Keratinocyte (primary cell): ENCODE results near the gene C11orf24.

ENCODE experiments used
- CTCF ChIP-seq, 3 experiments: IDR thresholded peaks in 1 of 3; conservative IDR thresholded peaks in 1 of 3; optimal IDR thresholded peaks in 1 of 3; 2 replicates in 2 of 3; 3 replicates in 1 of 3; pipeline versions ENCODE3 to v1.5.1; 2011; ENCODE audit warnings: low read length in 3 of 3, mild to moderate bottlenecking in 3 of 3, moderate library complexity in 2 of 3, control low read depth in 1 of 3, inconsistent platforms in 1 of 3; ENCODE audit not compliant: insufficient read depth in 2 of 3; ENCODE audit errors: extremely low read depth in 1 of 3
- EZH2 ChIP-seq: IDR thresholded peaks from one replicate; pipeline ENCODE4 v1.6.1; 2012; ENCODE audit warnings: inconsistent platforms, mild to moderate bottlenecking, low read length, moderate library complexity

DNA sequence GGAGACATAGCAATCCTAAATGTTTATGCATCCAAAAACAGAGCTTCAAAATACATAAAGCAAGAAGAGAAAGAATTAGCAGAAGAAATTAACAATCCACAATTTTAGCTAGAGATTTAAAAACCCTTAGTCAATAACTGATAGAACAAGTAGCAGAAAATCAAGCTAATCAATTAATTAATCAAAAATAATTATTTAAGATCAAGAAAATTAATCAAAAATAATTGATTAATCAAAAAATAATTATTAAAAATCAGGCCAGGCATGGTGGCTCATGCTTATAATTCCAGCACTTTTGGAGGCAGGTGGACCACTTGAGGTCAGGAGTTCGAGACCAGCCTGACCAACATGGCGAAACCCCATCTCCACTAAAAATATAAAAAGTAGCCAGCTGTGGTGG lies 29.2 kb downstream of the C11orf24 start:
- TF ChIP-seq CTCF (optimal IDR thresholded peaks at IDR 0.05 in 1 of 3, IDR thresholded peaks at IDR 0.05 in 1 of 3, conservative IDR thresholded peaks at IDR 0.05 in 1 of 3; ENCODE audit: extremely low read depth in 1 of 3, insufficient read depth in 2 of 3, low read length in 3 of 3) (no peak), EZH2 (no peak)
